NT2/D1 (cell line): ENCODE measurements around the gene C5orf52.
A peak's percentile ranks its signal among the peaks of the same experiment; 100 is the strongest.

Experiments used
- DNase-seq: peaks from one replicate; pipeline ENCODE4 v3.0.0-alpha.2; 2011; ENCODE audit warnings: low read depth, low spot score
- H3K27me3 ChIP-seq: 2 replicates; pipeline ENCODE4 v1.6.0; 2011; ENCODE audit warnings: mild to moderate bottlenecking; ENCODE audit not compliant: insufficient read length, insufficient read depth
- H3K36me3 ChIP-seq: 2 replicates; pipeline ENCODE4 v1.6.1; 2011; ENCODE audit warnings: mild to moderate bottlenecking, low read length, mixed read lengths; ENCODE audit not compliant: insufficient read depth, insufficient read length
- H3K4me1 ChIP-seq: 2 replicates; pipeline ENCODE4 v1.5.1; 2011; ENCODE audit not compliant: insufficient read depth, insufficient read length
- H3K4me3 ChIP-seq: 2 replicates; pipeline ENCODE4 v1.5.1; 2011; ENCODE audit warnings: low read depth; ENCODE audit not compliant: insufficient read length
- H3K9ac ChIP-seq: 2 replicates; pipeline ENCODE4 v1.6.0; 2011; ENCODE audit warnings: low read depth; ENCODE audit not compliant: insufficient read length
- H3K9me3 ChIP-seq: 2 replicates; pipeline ENCODE4 v1.5.1; 2011; ENCODE audit warnings: mild to moderate bottlenecking, low read length; ENCODE audit not compliant: insufficient read depth
- SUZ12 ChIP-seq: IDR thresholded peaks from 2 replicates; pipeline ENCODE4 v1.6.1; 2011; ENCODE audit not compliant: insufficient read length, insufficient read depth; ENCODE audit errors: extremely low read depth
- YY1 ChIP-seq: IDR thresholded peaks from 2 replicates; pipeline ENCODE4 v1.6.1; 2011; ENCODE audit not compliant: insufficient read length, insufficient read depth
- ZNF274 ChIP-seq: IDR thresholded peaks from 2 replicates; pipeline ENCODE4 v1.6.1; 2011; ENCODE audit warnings: mild to moderate bottlenecking, low read depth, low read length

The C5orf52 gene

GRCh38 chr5:157650991-157651611, 20.2 kb upstream of the C5orf52 start:
- H3K4me3 ChIP-seq, result peak overlapping the region; percentile 57
- no peaks in the 10 kb centered on the region for H3K4me1 ChIP-seq
- no peak for DNase-seq
- H3K27me3 ChIP-seq, result no peaks in the 10 kb centered on the region
- TF ChIP-seq YY1 (no peak), SUZ12 (no peak), ZNF274 (no peak)
- no peak overlapping the region for H3K9ac ChIP-seq
- peaks cover 31% of the 10 kb centered on the region for H3K9me3 ChIP-seq
- H3K36me3 ChIP-seq, result no peaks in the 10 kb centered on the region

DNA sequence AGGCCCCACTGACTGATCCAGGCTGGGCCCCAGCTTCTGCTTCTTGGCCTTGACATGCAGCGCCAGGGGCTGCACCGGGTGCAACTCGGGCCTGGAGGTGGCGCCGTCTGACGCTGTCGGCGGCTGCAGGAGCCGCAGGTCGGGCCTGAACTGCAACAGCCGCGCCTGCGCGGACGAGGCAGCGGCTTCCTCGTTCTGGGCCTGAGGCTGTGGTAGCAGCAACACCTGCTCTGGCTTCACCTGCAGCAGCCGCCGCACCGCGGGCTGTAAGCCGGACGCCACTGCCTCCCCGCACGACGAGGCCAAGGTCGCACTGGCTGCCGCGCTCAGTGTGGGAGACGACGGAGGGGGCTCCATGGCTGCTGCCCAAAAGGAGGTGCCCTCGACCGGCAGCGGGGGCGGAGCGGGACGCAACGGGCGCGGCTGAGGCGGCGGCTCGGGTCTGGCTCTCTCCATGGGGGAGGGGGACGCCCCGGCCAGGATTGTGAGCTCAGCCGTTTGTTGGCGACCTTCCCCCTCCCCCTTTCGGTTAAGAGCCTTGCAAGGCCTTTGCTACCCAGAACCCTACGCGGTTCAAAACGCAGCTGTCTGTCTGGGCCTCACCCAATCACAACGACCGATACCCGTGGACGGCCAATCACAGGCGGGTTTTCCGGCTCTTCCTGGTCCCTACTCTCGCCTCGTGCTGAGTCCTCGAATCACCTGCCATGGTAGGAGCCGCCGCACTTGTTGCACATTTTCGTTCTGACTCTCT, 19.5 kb upstream of the C5orf52 start:
- Histone ChIP-seq H3K4me3 (peak overlapping the region; percentile 57), H3K9ac (peak overlapping the region; percentile 56)
- peak; percentile 78 for DNase-seq

DNA sequence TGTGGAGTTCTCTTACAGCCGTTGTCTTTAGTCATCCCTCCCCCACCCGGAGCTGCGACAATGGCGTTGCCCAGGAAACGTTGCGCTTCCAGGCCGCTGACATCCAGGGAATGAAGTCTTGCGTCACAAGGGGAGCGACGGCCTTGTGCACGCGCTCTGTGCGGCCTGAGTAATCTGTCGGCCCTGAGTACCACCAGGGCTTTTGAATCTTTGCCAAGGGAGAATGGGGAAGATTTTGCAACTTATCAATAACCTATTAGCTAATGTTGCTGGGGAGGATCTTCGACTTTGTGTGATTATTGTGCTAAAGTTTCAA, 19.0 kb upstream of the C5orf52 start, which contains the start of gene SOX30:
Gene SOX30 (minus strand): TSS at position 62 of the 316 bp plus-strand sequence. CDS start 360 bp downstream, outside the sequence.
- no peak for TF ChIP-seq ZNF274
- TF ChIP-seq YY1, result no peak
- no peak for TF ChIP-seq SUZ12
- Histone ChIP-seq H3K36me3 (no peaks in the 10 kb centered on the region), H3K4me3 (peak within 1 kb of the TSS; percentile 57), H3K9ac (peak within 1 kb of the TSS; percentile 56), H3K9me3 (peaks cover 38% of the 10 kb centered on the region), H3K27me3 (no peaks in the 10 kb centered on the region), H3K4me1 (no peaks in the 10 kb centered on the region)
- no peak for DNase-seq

More for the DNA sequence above, 19.5 kb upstream of the C5orf52 start:
- H3K27me3 ChIP-seq, result no peaks in the 10 kb centered on the region
- H3K4me1 ChIP-seq, result no peaks in the 10 kb centered on the region
- TF ChIP-seq ZNF274, result no peak
- no peak for TF ChIP-seq SUZ12
- no peak for TF ChIP-seq YY1
- peaks cover 33% of the 10 kb centered on the region for H3K9me3 ChIP-seq
- H3K36me3 ChIP-seq, result no peaks in the 10 kb centered on the region

DNA sequence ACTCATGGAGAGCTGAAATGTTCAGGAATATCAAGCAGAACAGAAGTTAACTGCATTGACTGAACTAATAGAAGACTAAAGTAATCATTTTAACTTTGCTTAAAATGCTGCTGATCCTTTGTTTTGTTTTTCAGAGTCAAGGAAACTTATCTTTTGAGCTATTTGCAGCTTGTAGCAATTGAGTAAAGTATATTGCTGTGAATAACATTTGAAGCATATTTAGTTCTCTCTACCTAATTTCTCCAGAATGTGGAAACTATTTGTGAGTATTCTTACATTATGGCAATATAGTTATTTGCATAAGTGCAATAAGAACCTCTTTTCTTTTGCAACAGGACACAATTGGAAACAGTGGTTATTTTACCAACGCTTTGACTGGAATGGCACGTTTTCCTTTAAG, 13.8 kb upstream of the C5orf52 start:
- Histone ChIP-seq H3K9ac (no peak overlapping the region), H3K36me3 (no peaks in the 10 kb centered on the region), H3K4me3 (no peak overlapping the region), H3K4me1 (no peaks in the 10 kb centered on the region), H3K27me3 (no peaks in the 10 kb centered on the region), H3K9me3 (peaks cover 44% of the 10 kb centered on the region)
- DNase-seq, result no peak
- TF ChIP-seq SUZ12 (no peak), ZNF274 (no peak), YY1 (no peak)

DNA sequence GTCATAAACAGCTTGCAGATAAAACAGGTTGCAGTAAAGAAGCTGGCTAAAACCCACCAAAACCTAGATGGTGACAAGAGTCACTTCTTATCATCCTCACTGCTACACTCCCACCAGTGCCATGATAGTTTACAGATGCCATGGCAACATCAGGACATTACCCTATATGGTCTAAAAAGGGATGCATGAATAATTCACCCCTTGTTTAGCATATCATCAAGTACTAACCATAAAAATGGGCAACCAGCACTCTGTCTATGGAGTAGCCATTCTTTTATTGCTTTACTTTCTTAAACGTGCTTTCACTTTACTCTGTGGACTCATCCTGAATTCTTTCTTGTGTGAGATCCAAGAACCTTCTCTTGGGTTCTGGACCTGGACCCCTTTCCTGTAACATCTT, 12.4 kb upstream of the C5orf52 start:
- no peak for DNase-seq
- no peaks in the 10 kb centered on the region for H3K4me1 ChIP-seq
- no peak for TF ChIP-seq YY1
- no peak for TF ChIP-seq SUZ12
- TF ChIP-seq ZNF274, result no peak
- no peaks in the 10 kb centered on the region for H3K27me3 ChIP-seq
- no peak overlapping the region for H3K9ac ChIP-seq
- peaks cover 30% of the 10 kb centered on the region for H3K9me3 ChIP-seq
- no peaks in the 10 kb centered on the region for H3K36me3 ChIP-seq
- no peak overlapping the region for H3K4me3 ChIP-seq

DNA sequence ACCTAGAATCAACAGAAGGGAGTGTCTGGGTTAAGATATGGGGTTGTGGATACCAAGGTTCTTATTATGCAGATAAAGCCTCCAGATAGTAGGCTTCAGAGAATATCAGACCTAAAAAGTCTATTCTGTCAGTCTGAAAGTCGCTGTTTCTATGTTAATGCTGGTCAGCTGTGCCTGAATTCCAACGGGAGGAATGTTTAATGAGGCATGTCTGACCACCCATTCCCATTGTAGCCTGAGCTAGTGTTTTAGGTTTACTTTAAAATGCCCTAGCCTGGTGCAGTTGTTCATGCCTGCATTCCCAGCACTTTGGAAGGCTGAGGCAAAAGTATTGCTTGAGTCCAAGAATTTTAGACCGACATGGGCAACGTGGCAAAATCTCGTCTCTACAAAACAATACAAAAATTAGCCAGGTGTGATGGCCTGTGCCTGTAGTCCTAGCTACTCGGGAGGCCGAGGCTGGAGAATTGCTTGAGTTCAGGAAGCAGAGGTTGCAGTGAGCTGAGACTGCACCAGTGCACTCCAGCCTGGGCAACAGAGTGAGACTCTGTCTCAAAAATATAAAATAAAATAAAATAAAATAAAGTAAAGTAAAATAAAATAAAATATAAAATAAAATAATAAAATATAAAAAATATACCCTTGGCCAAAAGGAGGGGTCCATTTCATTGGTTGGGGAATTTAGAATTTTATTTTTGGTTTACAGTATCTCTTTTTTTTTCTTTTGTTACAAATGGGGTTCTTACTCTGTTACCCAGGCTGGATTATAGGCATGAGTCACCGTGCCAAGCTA, 11.3 kb upstream of the C5orf52 start:
- TF ChIP-seq SUZ12, result no peak
- no peak for TF ChIP-seq YY1
- no peak for TF ChIP-seq ZNF274

DNA sequence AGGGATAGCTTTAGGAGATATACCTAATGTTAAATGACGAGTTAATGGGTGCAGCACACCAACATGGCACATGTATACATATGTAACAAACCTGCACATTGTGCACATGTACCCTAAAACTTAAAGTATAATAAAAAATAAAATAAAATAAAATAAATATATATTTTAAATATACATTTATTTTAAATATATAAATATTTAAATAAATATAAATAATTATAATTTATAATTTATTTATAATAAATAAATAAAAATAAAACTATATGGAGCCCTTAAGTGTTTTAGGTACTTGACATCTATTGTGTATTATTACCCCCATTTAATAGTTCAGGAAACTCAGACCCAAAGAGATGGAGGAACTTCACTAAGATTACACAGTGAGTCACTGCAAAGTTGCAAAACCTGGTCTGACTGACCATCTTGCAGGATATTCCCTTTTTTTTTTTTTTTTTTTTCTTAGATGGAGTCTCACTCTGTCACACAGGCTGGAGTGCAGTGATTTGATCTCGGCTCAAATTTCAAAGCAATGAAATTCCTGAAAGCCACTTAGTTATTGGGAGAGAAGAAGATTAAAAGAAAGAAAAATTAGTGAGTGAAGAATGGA, 5.8 kb upstream of the C5orf52 start:
- H3K9ac ChIP-seq, result no peak overlapping the region
- no peaks in the 10 kb centered on the region for H3K4me1 ChIP-seq
- DNase-seq, result no peak
- no peaks in the 10 kb centered on the region for H3K36me3 ChIP-seq
- H3K9me3 ChIP-seq, result 0 out of 2 replicates have a peak, but pooled peaks cover 5% of the 10 kb centered on the region
- H3K4me3 ChIP-seq, result no peak overlapping the region
- TF ChIP-seq SUZ12 (no peak), YY1 (no peak), ZNF274 (no peak)
- H3K27me3 ChIP-seq, result peaks cover 2% of the 10 kb centered on the region

More for the DNA sequence above, 11.3 kb upstream of the C5orf52 start:
- Histone ChIP-seq H3K9ac (no peak overlapping the region), H3K4me3 (no peak overlapping the region), H3K36me3 (no peaks in the 10 kb centered on the region), H3K9me3 (peaks cover 22% of the 10 kb centered on the region), H3K27me3 (no peaks in the 10 kb centered on the region), H3K4me1 (no peaks in the 10 kb centered on the region)
- no peak for DNase-seq
